Measurements from ENCODE around the gene OSBPL9.
"Not testable (repeated sequence)": the region's sequence is repeated elsewhere in the genome, so short reads cannot be mapped to it uniquely, and the experiment has no call there.

The OSBPL9 gene

GRCh38 chr1:51666478-51666877 is 49.6 kb downstream of the OSBPL9 start:
- no peak for DNase-seq

GRCh38 chr1:51667561-51667960 is 50.7 kb downstream of the OSBPL9 start:
- DNase-seq: no peak

GRCh38 chr1:51669272-51669671 is 52.4 kb downstream of the OSBPL9 start:
- no peak for DNase-seq

GRCh38 chr1:51669816-51670215 is 52.9 kb downstream of the OSBPL9 start:
- no peak for DNase-seq

- no peak for DNase-seq
Observed at GRCh38 chr1:51671527-51672325, 54.8 kb downstream of the OSBPL9 start.

- DNase-seq: no peak
Observed at GRCh38 chr1:51673279-51673678, 56.4 kb downstream of the OSBPL9 start.

GRCh38 chr1:51675177-51675780 is 58.4 kb downstream of the OSBPL9 start:
- no peak for DNase-seq

- no peak for DNase-seq
Observed at GRCh38 chr1:51679435-51679834, 62.5 kb downstream of the OSBPL9 start.

- no peak for DNase-seq
Observed at GRCh38 chr1:51684776-51685175, 67.9 kb downstream of the OSBPL9 start.

- no peak for DNase-seq
Observed at GRCh38 chr1:51686450-51686849, 69.6 kb downstream of the OSBPL9 start.

- no peak for DNase-seq
Observed at GRCh38 chr1:51689075-51689440, 72.2 kb downstream of the OSBPL9 start.

- DNase-seq: no peak
Observed at GRCh38 chr1:51689643-51690042, 72.8 kb downstream of the OSBPL9 start.

GRCh38 chr1:51690285-51690961 is 73.5 kb downstream of the OSBPL9 start:
- DNase-seq: no peak

GRCh38 chr1:51691920-51692319 is 75.0 kb downstream of the OSBPL9 start:
- no peak for DNase-seq

GRCh38 chr1:51693419-51694155 is 76.7 kb downstream of the OSBPL9 start:
- DNase-seq: no peak

GRCh38 chr1:51697166-51697565 is 80.3 kb downstream of the OSBPL9 start:
- DNase-seq: no peak

- DNase-seq: no peak
Observed at GRCh38 chr1:51699391-51699790, 82.5 kb downstream of the OSBPL9 start.

- DNase-seq: not testable (repeated sequence)
Observed at GRCh38 chr1:51701782-51702181, 84.9 kb downstream of the OSBPL9 start.

- not testable (repeated sequence) for DNase-seq
Observed at GRCh38 chr1:51702220-51702619, 85.3 kb downstream of the OSBPL9 start.

- DNase-seq: no peak
Observed at GRCh38 chr1:51705035-51705434, 88.1 kb downstream of the OSBPL9 start.

- DNase-seq: no peak
Observed at GRCh38 chr1:51708911-51709760, 92.2 kb downstream of the OSBPL9 start.

- DNase-seq: no peak
Observed at GRCh38 chr1:51709951-51710350, 93.1 kb downstream of the OSBPL9 start.

Data from activated gamma-delta T cell (primary cell).